PC-3 (cell line): ENCODE data around the gene KATNAL1.

Source experiments
- EZH2 ChIP-seq: fragments of 300-600 bp; sonication (generic); IDR thresholded peaks from one replicate; pipeline ENCODE4 v1.6.1; 2017; ENCODE audit warnings: antibody characterized with exemption, mild to moderate bottlenecking, low read length; ENCODE audit not compliant: unreplicated experiment
- TF ChIP-seq, protein P1 (sequence below): fragments of 300-600 bp; sonication (generic); conservative IDR thresholded peaks from 2 replicates; pipeline ENCODE4 v1.5.1; 2017; ENCODE audit warnings: antibody characterized with exemption, low read depth, mild to moderate bottlenecking, low read length

DNA sequence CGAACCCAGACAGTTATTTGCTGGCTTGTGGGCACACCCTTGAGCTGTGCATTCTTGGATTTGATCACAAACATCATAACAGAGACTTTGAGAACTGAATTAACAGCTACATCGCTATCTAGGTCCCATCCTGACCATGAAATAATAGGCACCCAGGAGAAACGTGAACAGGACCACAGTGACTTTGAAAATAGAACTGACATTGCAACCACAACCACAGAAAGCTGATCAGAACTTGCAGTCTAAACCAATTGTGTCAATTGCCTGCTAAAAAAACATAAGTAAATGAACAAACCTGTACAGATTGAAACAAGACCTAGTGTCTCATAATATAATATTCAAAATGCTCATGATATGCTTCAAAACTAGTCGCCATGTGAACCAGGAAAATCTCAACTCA lies 18.3 kb upstream of the KATNAL1 start:
- TF ChIP-seq, protein P1, sequence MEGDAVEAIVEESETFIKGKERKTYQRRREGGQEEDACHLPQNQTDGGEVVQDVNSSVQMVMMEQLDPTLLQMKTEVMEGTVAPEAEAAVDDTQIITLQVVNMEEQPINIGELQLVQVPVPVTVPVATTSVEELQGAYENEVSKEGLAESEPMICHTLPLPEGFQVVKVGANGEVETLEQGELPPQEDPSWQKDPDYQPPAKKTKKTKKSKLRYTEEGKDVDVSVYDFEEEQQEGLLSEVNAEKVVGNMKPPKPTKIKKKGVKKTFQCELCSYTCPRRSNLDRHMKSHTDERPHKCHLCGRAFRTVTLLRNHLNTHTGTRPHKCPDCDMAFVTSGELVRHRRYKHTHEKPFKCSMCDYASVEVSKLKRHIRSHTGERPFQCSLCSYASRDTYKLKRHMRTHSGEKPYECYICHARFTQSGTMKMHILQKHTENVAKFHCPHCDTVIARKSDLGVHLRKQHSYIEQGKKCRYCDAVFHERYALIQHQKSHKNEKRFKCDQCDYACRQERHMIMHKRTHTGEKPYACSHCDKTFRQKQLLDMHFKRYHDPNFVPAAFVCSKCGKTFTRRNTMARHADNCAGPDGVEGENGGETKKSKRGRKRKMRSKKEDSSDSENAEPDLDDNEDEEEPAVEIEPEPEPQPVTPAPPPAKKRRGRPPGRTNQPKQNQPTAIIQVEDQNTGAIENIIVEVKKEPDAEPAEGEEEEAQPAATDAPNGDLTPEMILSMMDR, result no peak
- TF ChIP-seq EZH2, result no peak
